H1 (cell line): ENCODE results near the gene NUDT1.

Source experiments
- ATF2 ChIP-seq: IDR thresholded peaks from 2 replicates; pipeline ENCODE4 v1.6.1; 2012; ENCODE audit warnings: low read length, inconsistent platforms
- CTCF ChIP-seq, 3 experiments: IDR thresholded peaks; 1 replicate in 2 of 3; 2 replicates in 1 of 3; pipeline versions ENCODE4 v1.5.1 to v1.6.1; 2011; ENCODE audit warnings: low read length in 3 of 3, mild to moderate bottlenecking in 3 of 3, inconsistent platforms in 2 of 3, low read depth in 1 of 3, moderate library complexity in 1 of 3; ENCODE audit not compliant: insufficient read depth in 1 of 3; ENCODE audit errors: control extremely low read depth in 1 of 3
- EZH2 ChIP-seq: fragments of 200-600 bp; sonication (generic); IDR thresholded peaks from 2 replicates; pipeline ENCODE4 v1.7.1; 2012; ENCODE audit warnings: low read depth, mild to moderate bottlenecking, moderate library complexity, low read length, inconsistent platforms; ENCODE audit not compliant: severe bottlenecking
- GTF2F1 ChIP-seq: IDR thresholded peaks from 2 replicates; pipeline ENCODE4 v1.6.1; 2012; ENCODE audit warnings: low read depth, low read length, improper control_type of control experiment, borderline replicate concordance
- HDAC2 ChIP-seq, 2 experiments: fragments of 300-600 bp in 1 of 2; sonication (generic) in 1 of 2; IDR thresholded peaks; 2 replicates each; pipeline ENCODE4 v1.6.1; 2011 to 2012; ENCODE audit warnings: low read depth in 2 of 2, low read length in 2 of 2, mild to moderate bottlenecking in 2 of 2, moderate library complexity in 2 of 2, borderline replicate concordance in 1 of 2, inconsistent platforms in 1 of 2
- JUND ChIP-seq: IDR thresholded peaks from 2 replicates; pipeline ENCODE4 v1.6.1; 2011; ENCODE audit warnings: mild to moderate bottlenecking, improper control_type of control experiment, low read length
- POLR2A ChIP-seq, 2 experiments: IDR thresholded peaks; 1 replicate in 1 of 2; 2 replicates in 1 of 2; pipeline ENCODE4 v1.6.1; 2011; ENCODE audit warnings: low read depth in 2 of 2, low read length in 2 of 2, mild to moderate bottlenecking in 2 of 2; ENCODE audit errors: control extremely low read depth in 1 of 2
- RFX5 ChIP-seq: IDR thresholded peaks from 2 replicates; pipeline ENCODE4 v1.6.1; 2011; ENCODE audit warnings: low read depth, low read length, improper control_type of control experiment, borderline replicate concordance
- SIN3A ChIP-seq, 2 experiments: IDR thresholded peaks in 1 of 2; conservative IDR thresholded peaks in 1 of 2; 2 replicates each; pipeline ENCODE4 v1.6.1; 2011 to 2012; ENCODE audit warnings: low read length in 2 of 2, improper control_type of control experiment in 1 of 2, low read depth in 1 of 2, mild to moderate bottlenecking in 1 of 2
- TAF7 ChIP-seq: optimal IDR thresholded peaks from 2 replicates; pipeline ENCODE3; 2011; ENCODE audit warnings: low read depth, mild to moderate bottlenecking, inconsistent platforms, low read length, moderate library complexity, borderline replicate concordance
- TCF12 ChIP-seq: IDR thresholded peaks from 2 replicates; pipeline ENCODE4 v1.6.1; 2011; ENCODE audit warnings: low read depth, mild to moderate bottlenecking, low read length
- ZNF274 ChIP-seq: IDR thresholded peaks from 2 replicates; pipeline ENCODE4 v1.7.0; 2012; ENCODE audit warnings: low read length, borderline replicate concordance; ENCODE audit errors: extremely low read depth
- TF ChIP-seq, protein P1 (sequence below): IDR thresholded peaks from 2 replicates; pipeline ENCODE4 v1.6.1; 2012; ENCODE audit warnings: inconsistent platforms

DNA sequence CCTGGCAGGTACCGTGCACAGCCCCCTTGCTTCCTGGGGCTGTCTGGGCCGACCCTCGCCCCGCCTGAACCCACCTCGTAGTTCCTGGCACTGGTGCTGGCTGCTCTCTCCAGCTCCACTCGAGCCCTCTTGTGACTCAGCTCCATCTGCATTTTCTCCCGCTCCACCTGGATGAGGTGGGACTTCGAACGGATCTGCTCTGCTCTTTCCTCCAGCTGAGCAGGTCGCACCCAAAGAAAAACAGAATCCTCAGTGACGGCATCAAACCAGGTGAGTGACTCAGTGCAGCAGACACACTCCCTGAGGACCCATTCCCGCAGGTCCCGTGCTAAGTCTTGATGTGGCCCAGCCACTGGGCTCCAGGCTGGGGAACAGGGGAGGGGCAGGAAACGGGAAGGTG, 16.7 kb upstream of the NUDT1 start:
- TF ChIP-seq SIN3A (conservative IDR thresholded peaks at IDR 0.05 in 1 of 2, IDR thresholded peaks at IDR 0.05 in 1 of 2; ENCODE audit: low read depth in 1 of 2, low read length in 2 of 2) (no peak), POLR2A (IDR thresholded peaks at IDR 0.05; ENCODE audit: control extremely low read depth in 1 of 2, low read depth in 2 of 2, low read length in 2 of 2) (no peak), HDAC2 (IDR thresholded peaks at IDR 0.05; ENCODE audit: borderline replicate concordance in 1 of 2, low read depth in 2 of 2, low read length in 2 of 2) (no peak), TCF12 (no peak), JUND (no peak), CTCF (IDR thresholded peaks at IDR 0.05; ENCODE audit: control extremely low read depth in 1 of 3, insufficient read depth in 1 of 3, low read depth in 1 of 3, low read length in 3 of 3) (no peak), RFX5 (no peak), GTF2F1 (no peak), ZNF274 (no peak), EZH2 (no peak), TAF7 (no peak), ATF2 (no peak)
- TF ChIP-seq, protein P1, sequence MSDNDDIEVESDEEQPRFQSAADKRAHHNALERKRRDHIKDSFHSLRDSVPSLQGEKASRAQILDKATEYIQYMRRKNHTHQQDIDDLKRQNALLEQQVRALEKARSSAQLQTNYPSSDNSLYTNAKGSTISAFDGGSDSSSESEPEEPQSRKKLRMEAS = no peak
